CD4-positive, CD25-positive, alpha-beta regulatory T cell (primary cell): Measurements from ENCODE around the gene SLC25A24. TPM values are rescaled to one million over a fixed set of nuclear protein-coding genes. Genes with fewer than 3 reads are reported as not detected.
"Not testable (repeated sequence)": the region's sequence is repeated elsewhere in the genome, so short reads cannot be mapped to it uniquely, and the experiment has no call there.

Experiments used
- ATAC-seq, 2 donors: fragments of 150-1000 bp; cut with Tn5 transposase; one replicate each; pipeline ENCODE4 v1.10.0; 2021; ENCODE audit warnings: low read depth in 2 of 2, moderate number of reproducible peaks in 2 of 2, moderate library complexity in 1 of 2
- DNase-seq, 3 donors: peaks; one replicate each; pipeline versions ENCODE4 v3.0.0 to v3.0.0-alpha.2; 2012 to 2022; ENCODE audit warnings: mixed read lengths in 1 of 3
- H3K27ac ChIP-seq: one replicate; pipeline ENCODE4 v1.7.0; 2013; ENCODE audit warnings: mild to moderate bottlenecking, low read length; ENCODE audit not compliant: insufficient read depth, poor library complexity, severe bottlenecking
- H3K27me3 ChIP-seq: one replicate; pipeline ENCODE4 v1.7.0; 2013; ENCODE audit warnings: low read length; ENCODE audit not compliant: control insufficient read depth, insufficient read depth
- H3K36me3 ChIP-seq: one replicate; pipeline ENCODE4 v1.7.0; 2013; ENCODE audit warnings: mild to moderate bottlenecking, low read length, moderate library complexity; ENCODE audit not compliant: control insufficient read depth, insufficient read depth
- H3K4me1 ChIP-seq: 2 replicates; pipeline ENCODE4 v1.7.0; 2013; ENCODE audit warnings: mild to moderate bottlenecking, low read length; ENCODE audit not compliant: insufficient read depth, control insufficient read depth, poor library complexity, severe bottlenecking
- H3K4me3 ChIP-seq: one replicate; pipeline ENCODE4 v1.7.0; 2013; ENCODE audit warnings: low read depth, mild to moderate bottlenecking, low read length, moderate library complexity
- H3K9me3 ChIP-seq, 2 experiments: 1 replicate in 1 of 2; 2 replicates in 1 of 2; pipeline ENCODE4 v1.7.0; 2013; ENCODE audit warnings: low read length in 2 of 2, mild to moderate bottlenecking in 1 of 2, moderate library complexity in 1 of 2; ENCODE audit not compliant: control insufficient read depth in 2 of 2
- H3K27ac Mint-ChIP-seq, 3 donors: one replicate each; pipeline ENCODE4 v1.8.0; 2020 to 2022; ENCODE audit warnings: mild to moderate bottlenecking in 3 of 3, mixed read lengths in 3 of 3, moderate library complexity in 2 of 3
- H3K27me3 Mint-ChIP-seq: one replicate; pipeline ENCODE4 v1.8.0; 2022; ENCODE audit warnings: mild to moderate bottlenecking, mixed read lengths
- H3K36me3 Mint-ChIP-seq: one replicate; pipeline ENCODE4 v1.8.0; 2020; ENCODE audit warnings: mixed read lengths
- H3K4me1 Mint-ChIP-seq, 4 donors: one replicate each; pipeline ENCODE4 v1.8.0; 2020 to 2022; ENCODE audit warnings: mixed read lengths in 4 of 4, mild to moderate bottlenecking in 1 of 4
- H3K4me3 Mint-ChIP-seq, 4 donors: one replicate each; pipeline ENCODE4 v1.8.0; 2020 to 2022; ENCODE audit warnings: mild to moderate bottlenecking in 4 of 4, mixed read lengths in 4 of 4, moderate library complexity in 3 of 4
- H3K9me3 Mint-ChIP-seq, 7 donors: one replicate each; pipeline ENCODE4 v1.8.0; 2020 to 2022; ENCODE audit warnings: mixed read lengths in 7 of 7, mild to moderate bottlenecking in 3 of 7, moderate library complexity in 2 of 7
- polyA plus RNA-seq, 4 donors: library from polyadenylated mRNA; unstranded; fragments of 300-500 nt; fragmentation: Illumina TruSeq; gene quantifications; one replicate each; pipeline ENCODE4 v1.2.3, GENCODE V29; 2021
- total RNA-seq: library from RNA; stranded (reverse); gene quantifications from one replicate; pipeline ENCODE4 v1.2.3, GENCODE V29; 2022

SLC25A24 gene
- total and polyA plus RNA-seq, 5 donors from 2014 or later = 14.7 to 26.7 (median 19.8) TPM

DNA sequence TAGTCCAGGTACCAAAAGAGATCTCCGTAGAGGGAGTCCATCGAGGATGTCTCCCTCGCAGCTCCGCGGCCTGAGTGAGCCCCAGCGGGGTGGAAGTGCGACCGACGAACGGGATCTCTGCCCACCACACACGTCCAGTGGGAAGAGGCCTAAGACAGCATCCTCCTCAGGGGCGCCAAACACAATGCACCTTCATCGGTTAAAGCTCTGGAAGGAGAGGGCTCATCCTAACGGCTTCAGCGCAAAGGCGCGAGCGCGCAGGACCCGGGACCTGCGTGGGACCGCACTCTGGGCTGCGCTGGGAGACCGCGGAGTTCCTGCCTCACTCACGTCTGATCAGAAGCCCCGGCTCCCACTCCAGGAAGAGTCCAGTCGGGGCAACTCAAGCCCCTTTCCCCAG lies 7.6 kb downstream of the SLC25A24 start:
- H3K4me1 Mint-ChIP-seq = peaks cover 12 to 18% (median 16%) of the 10 kb centered on the region in 4 donors
- no peaks in the 10 kb centered on the region for H3K27me3 ChIP-seq
- no peak overlapping the region for H3K4me3 Mint-ChIP-seq
- ATAC-seq (no peak), DNase-seq (no peak)
- peaks cover 39% of the 10 kb centered on the region for H3K36me3 Mint-ChIP-seq
- H3K36me3 ChIP-seq = peaks cover 29% of the 10 kb centered on the region
- peaks cover 3 to 31% (median 5%) of the 10 kb centered on the region in 7 donors for H3K9me3 Mint-ChIP-seq
- no peaks in the 10 kb centered on the region for H3K27me3 Mint-ChIP-seq
- H3K4me3 ChIP-seq = no peak overlapping the region
- H3K9me3 ChIP-seq = peaks cover 9 to 14% of the 10 kb centered on the region in 2 experiments
- H3K4me1 ChIP-seq = no peaks in the 10 kb centered on the region
- H3K27ac ChIP-seq = no peak overlapping the region
- H3K27ac Mint-ChIP-seq = no peak overlapping the region

GRCh38 chr1:108190686-108191416 lies 9.3 kb downstream of the SLC25A24 start:
- H3K9me3 ChIP-seq = peaks cover 9 to 14% of the 10 kb centered on the region in 2 experiments
- no peak overlapping the region for H3K27ac ChIP-seq
- H3K4me1 Mint-ChIP-seq = peaks cover 4 to 9% (median 5%) of the 10 kb centered on the region in 4 donors
- H3K36me3 Mint-ChIP-seq = peaks cover 42% of the 10 kb centered on the region
- no peak overlapping the region for H3K4me3 ChIP-seq
- H3K4me3 Mint-ChIP-seq = no peak overlapping the region
- H3K27ac Mint-ChIP-seq = no peak overlapping the region
- H3K27me3 Mint-ChIP-seq = no peaks in the 10 kb centered on the region
- H3K27me3 ChIP-seq = no peaks in the 10 kb centered on the region
- no peak for DNase-seq
- no peaks in the 10 kb centered on the region for H3K4me1 ChIP-seq
- peaks cover 3 to 31% (median 5%) of the 10 kb centered on the region in 7 donors for H3K9me3 Mint-ChIP-seq
- H3K36me3 ChIP-seq = peaks cover 27% of the 10 kb centered on the region
- ATAC-seq = no peak

GRCh38 chr1:108190001-108190634 lies 10.0 kb downstream of the SLC25A24 start:
- peaks cover 4 to 9% (median 4%) of the 10 kb centered on the region in 4 donors for H3K4me1 Mint-ChIP-seq
- peaks cover 27% of the 10 kb centered on the region for H3K36me3 ChIP-seq
- no peak overlapping the region for H3K27ac Mint-ChIP-seq
- H3K4me3 Mint-ChIP-seq = peak overlapping the region in 1 of 4 donors; percentile 21
- H3K27ac ChIP-seq = no peak overlapping the region
- ATAC-seq (no peak), DNase-seq (no peak)
- H3K9me3 Mint-ChIP-seq = peaks cover 3 to 31% (median 5%) of the 10 kb centered on the region in 7 donors
- peaks cover 41% of the 10 kb centered on the region for H3K36me3 Mint-ChIP-seq
- H3K27me3 ChIP-seq = no peaks in the 10 kb centered on the region
- H3K27me3 Mint-ChIP-seq = no peaks in the 10 kb centered on the region
- H3K9me3 ChIP-seq = peaks cover 9 to 14% of the 10 kb centered on the region in 2 experiments
- no peak overlapping the region for H3K4me3 ChIP-seq
- H3K4me1 ChIP-seq = no peaks in the 10 kb centered on the region

DNA sequence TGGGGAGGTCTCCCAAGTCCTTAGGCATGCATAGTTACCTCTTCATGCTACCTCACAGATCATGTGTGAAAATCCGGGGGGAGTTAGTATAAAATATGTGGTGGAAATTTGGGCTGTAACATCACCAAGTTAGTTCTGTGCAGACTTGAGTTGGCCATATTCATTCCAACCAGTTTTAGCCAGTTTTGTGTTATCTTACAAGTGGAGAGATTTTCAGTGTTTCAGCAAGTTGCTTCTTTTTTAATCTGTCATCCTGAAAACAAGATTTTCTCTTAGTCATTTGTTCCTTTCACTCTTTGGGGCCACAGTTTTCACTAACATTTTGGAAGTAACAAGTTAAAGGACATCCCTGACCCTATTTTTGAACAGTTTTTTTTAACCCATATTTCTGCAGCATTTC lies 11.3 kb downstream of the SLC25A24 start:
- peaks cover 31% of the 10 kb centered on the region for H3K36me3 ChIP-seq
- ATAC-seq = no peak

DNA sequence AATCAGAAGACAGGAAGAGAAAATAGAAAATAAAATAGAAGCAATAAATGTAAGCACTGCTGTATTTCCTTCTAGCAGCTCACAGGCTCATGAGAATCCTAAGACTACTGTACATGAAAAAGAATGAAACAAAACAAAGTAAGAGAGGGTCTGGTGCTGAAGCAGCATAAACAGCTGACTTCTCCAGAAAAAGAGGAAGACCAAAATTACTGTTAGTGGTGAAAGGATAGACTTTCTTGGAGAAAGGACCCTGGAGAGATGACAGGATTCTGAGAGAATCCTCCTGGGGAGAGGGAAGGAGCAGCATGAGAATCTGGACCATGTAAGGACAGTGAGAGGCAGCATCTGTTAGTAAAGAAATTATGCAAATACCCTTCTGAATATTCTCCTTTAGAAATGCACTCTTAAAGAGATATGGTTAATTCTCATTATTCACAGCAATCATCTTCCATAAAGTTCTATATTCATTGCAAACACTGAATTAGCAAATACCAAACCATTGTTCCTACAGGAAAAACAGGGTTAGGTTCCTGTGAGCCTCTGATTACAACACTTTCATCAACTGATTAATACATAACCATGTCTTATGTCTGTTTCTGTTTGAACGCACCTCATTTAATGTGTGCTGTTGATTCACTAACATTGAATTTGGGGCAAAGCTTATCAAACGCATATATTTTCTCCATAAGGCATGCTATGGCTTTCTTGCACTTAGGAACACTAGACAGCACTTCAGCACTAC lies 17.0 kb downstream of the SLC25A24 start:
- no peaks in the 10 kb centered on the region for H3K9me3 ChIP-seq
- DNase-seq (no peak), ATAC-seq (no peak)
- no peak overlapping the region for H3K4me3 ChIP-seq
- peaks cover 0 to 3% (median 1%) of the 10 kb centered on the region in 7 donors for H3K9me3 Mint-ChIP-seq
- no peaks in the 10 kb centered on the region for H3K4me1 ChIP-seq
- peaks cover 5 to 21% (median 11%) of the 10 kb centered on the region in 4 donors for H3K4me1 Mint-ChIP-seq
- H3K36me3 ChIP-seq = peaks cover 47% of the 10 kb centered on the region
- H3K27ac Mint-ChIP-seq = peak overlapping the region in 1 of 3 donors; percentile 55
- no peak overlapping the region for H3K4me3 Mint-ChIP-seq
- no peak overlapping the region for H3K27ac ChIP-seq
- no peaks in the 10 kb centered on the region for H3K27me3 Mint-ChIP-seq
- no peaks in the 10 kb centered on the region for H3K27me3 ChIP-seq
- peaks cover 49% of the 10 kb centered on the region for H3K36me3 Mint-ChIP-seq

More for the DNA sequence above, 11.3 kb downstream of the SLC25A24 start:
- Mint-ChIP-seq H3K9me3 (peaks cover 3 to 31% (median 5%) of the 10 kb centered on the region in 7 donors), H3K27ac (no peak overlapping the region), H3K36me3 (peaks cover 39% of the 10 kb centered on the region), H3K27me3 (no peaks in the 10 kb centered on the region), H3K4me1 (peaks cover 0 to 9% (median 2%) of the 10 kb centered on the region in 4 donors), H3K4me3 (no peak overlapping the region)
- Histone ChIP-seq H3K4me3 (no peak overlapping the region), H3K27ac (no peak overlapping the region), H3K27me3 (no peaks in the 10 kb centered on the region), H3K4me1 (no peaks in the 10 kb centered on the region), H3K9me3 (peaks cover 9 to 14% of the 10 kb centered on the region in 2 experiments)
- no peak for DNase-seq

GRCh38 chr1:108179018-108179417 lies 21.1 kb downstream of the SLC25A24 start:
- peak overlapping the region in 2 of 3 donors; percentile 12 to 13 for H3K27ac Mint-ChIP-seq
- Histone ChIP-seq H3K4me3 (no peak overlapping the region), H3K9me3 (peaks cover 0 to 10% of the 10 kb centered on the region in 2 experiments), H3K27ac (no peak overlapping the region), H3K27me3 (no peaks in the 10 kb centered on the region), H3K36me3 (peaks cover 59% of the 10 kb centered on the region), H3K4me1 (no peaks in the 10 kb centered on the region)
- H3K4me3 Mint-ChIP-seq = no peak overlapping the region
- peaks cover 57% of the 10 kb centered on the region for H3K36me3 Mint-ChIP-seq
- ATAC-seq (no peak), DNase-seq (no peak)
- H3K27me3 Mint-ChIP-seq = no peaks in the 10 kb centered on the region
- peaks cover 20 to 32% (median 26%) of the 10 kb centered on the region in 4 donors for H3K4me1 Mint-ChIP-seq
- H3K9me3 Mint-ChIP-seq = peaks cover 0 to 6% (median 3%) of the 10 kb centered on the region in 7 donors

DNA sequence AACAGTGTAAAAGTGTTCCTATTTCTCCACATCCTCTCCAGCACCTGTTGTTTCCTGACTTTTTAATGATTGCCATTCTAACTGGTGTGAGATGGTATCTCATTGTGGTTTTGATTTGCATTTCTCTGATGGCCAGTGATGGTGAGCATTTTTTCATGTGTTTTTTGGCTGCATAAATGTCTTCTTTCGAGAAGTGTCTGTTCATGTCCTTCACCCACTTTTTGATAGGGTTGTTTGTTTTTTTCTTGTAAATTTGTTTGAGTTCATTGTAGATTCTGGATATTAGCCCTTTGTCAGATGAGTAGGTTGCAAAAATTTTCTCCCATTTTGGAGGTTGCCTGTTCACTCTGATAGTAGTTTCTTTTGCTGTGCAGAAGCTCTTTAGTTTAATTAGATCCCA lies 37.7 kb downstream of the SLC25A24 start:
- not testable (repeated sequence) for H3K4me3 Mint-ChIP-seq, H3K36me3 ChIP-seq, H3K27ac ChIP-seq, H3K4me1 Mint-ChIP-seq, H3K4me3 ChIP-seq, H3K9me3 Mint-ChIP-seq, H3K27me3 Mint-ChIP-seq, H3K27ac Mint-ChIP-seq, DNase-seq, H3K27me3 ChIP-seq, H3K4me1 ChIP-seq, ATAC-seq, H3K9me3 ChIP-seq
- peaks cover 12% of the 10 kb centered on the region for H3K36me3 Mint-ChIP-seq
